ENCODE results near the gene TRPM2. TPM values are rescaled to one million over a fixed set of nuclear protein-coding genes. Genes with fewer than 3 reads are reported as not detected.

Gene TRPM2
- total RNA-seq, 4 donors from 2014 or later: 0.40 to 6.9 (median 2.5) TPM

DNA sequence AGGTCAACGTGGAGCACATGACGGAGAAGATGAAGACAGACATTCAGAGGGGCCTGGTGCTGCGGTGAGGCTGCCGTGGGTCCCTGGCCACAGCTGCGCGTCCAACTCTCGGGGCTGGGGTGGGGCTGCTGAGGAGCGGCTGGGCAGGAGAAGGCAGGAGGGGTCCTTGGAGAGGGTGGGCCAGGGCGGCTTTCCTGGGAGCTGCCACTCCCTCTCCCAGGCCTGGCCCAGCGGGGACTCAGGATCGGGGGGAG is 28.6 kb upstream of the TRPM2 start:
- Histone ChIP-seq H3K27me3 (no peaks in the 10 kb centered on the region), H3K4me1 (no peaks in the 10 kb centered on the region), H3K4me3 (no peak overlapping the region), H3K27ac (no peak overlapping the region), H3K36me3 (peaks cover 25 to 82% (median 47%) of the 10 kb centered on the region in 3 donors), H3K9me3 (no peaks in the 10 kb centered on the region)
- intact Hi-C loops (cut with DNase I): no loop called here
- no peak for DNase-seq
- no CpG with 5 or more reads among the region's 11 CpGs for WGBS, 2 donors
- TF ChIP-seq CTCF (IDR thresholded peaks at IDR 0.05) (no peak), POLR2A (IDR thresholded peaks at IDR 0.05) (no peak)

DNA sequence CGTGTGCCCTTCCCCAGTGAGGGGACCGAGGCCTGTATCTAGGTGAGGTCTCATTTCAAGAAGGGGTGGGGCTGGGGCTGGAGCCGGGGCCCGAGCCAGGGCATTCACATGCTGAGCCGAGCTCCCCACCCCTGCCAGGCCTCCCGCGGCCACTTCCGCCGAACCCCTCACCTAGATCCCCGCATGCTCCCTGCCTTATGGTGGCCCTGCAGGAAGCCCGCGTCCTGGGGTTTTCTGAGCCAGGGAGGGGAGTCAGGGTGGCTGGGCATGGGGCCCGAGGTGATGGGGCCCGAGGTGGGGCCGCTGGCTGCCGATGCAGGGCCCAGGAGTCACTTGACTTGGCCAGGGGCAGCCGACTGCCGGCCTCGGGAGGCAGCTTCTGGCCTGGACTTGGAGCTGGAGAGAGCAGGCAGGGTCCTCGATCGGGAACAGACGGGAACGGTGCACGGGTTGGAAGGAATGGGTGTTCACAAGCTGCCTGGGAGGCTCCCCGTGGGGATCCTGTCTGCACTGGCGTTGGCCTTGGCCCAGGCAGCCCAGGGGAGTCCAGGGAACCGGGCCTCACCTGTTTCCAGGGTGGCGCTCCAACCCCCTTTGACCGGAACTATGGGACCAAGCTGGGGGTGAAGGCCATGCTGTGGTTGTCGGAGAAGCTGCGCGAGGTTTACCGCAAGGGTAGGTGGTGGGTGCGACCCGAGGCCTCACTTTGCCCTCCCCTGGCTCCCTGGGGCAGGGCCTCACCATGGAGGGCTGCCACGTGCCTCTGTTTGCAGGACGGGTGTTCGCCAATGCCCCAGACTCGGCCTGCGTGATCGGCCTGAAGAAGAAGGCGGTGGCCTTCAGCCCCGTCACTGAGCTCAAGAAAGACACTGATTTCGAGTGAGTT is 27.8 kb upstream of the TRPM2 start:
- H3K27me3 ChIP-seq: no peaks in the 10 kb centered on the region
- intact Hi-C loops (cut with DNase I): no loop called here
- H3K36me3 ChIP-seq: peaks cover 22 to 73% (median 41%) of the 10 kb centered on the region in 3 donors
- TF ChIP-seq CTCF (IDR thresholded peaks at IDR 0.05): no peak
- no peak for TF ChIP-seq POLR2A (IDR thresholded peaks at IDR 0.05)
- H3K4me1 ChIP-seq: no peaks in the 10 kb centered on the region
- DNase-seq: no peak
- H3K9me3 ChIP-seq: no peaks in the 10 kb centered on the region
- 81 to 88% methylated on average over 4 to 8 of the region's 44 CpGs for WGBS, 2 donors
- no peak overlapping the region for H3K4me3 ChIP-seq
- H3K27ac ChIP-seq: no peak overlapping the region

GRCh38 chr21:44326272-44326647 is 27.2 kb upstream of the TRPM2 start:
- Histone ChIP-seq H3K36me3 (peaks cover 22 to 67% (median 41%) of the 10 kb centered on the region in 3 donors), H3K9me3 (no peaks in the 10 kb centered on the region), H3K4me1 (no peaks in the 10 kb centered on the region), H3K4me3 (no peak overlapping the region), H3K27ac (no peak overlapping the region), H3K27me3 (no peaks in the 10 kb centered on the region)
- no CpG with 5 or more reads among the region's 13 CpGs for WGBS, 2 donors
- intact Hi-C loops (cut with DNase I): no loop called here
- DNase-seq: no peak
- TF ChIP-seq CTCF (IDR thresholded peaks at IDR 0.05) (no peak), POLR2A (IDR thresholded peaks at IDR 0.05) (no peak)

- no peaks in the 10 kb centered on the region for H3K27me3 ChIP-seq
- 62% methylated on average over 3 of the region's 26 CpGs; no CpG with 5 or more reads in 1 of the 2 donors for WGBS, 2 donors
- H3K36me3 ChIP-seq: peaks cover 22 to 60% (median 40%) of the 10 kb centered on the region in 3 donors
- H3K4me1 ChIP-seq: no peaks in the 10 kb centered on the region
- H3K9me3 ChIP-seq: no peaks in the 10 kb centered on the region
- intact Hi-C loops (cut with DNase I): no loop called here
- no peak for TF ChIP-seq POLR2A (IDR thresholded peaks at IDR 0.05)
- TF ChIP-seq CTCF (IDR thresholded peaks at IDR 0.05): no peak
- H3K4me3 ChIP-seq: no peak overlapping the region
- no peak for DNase-seq
- no peak overlapping the region for H3K27ac ChIP-seq
Observed at GRCh38 chr21:44326716-44327602, 26.5 kb upstream of the TRPM2 start.

- 82 to 87% methylated on average over 3 to 8 of the region's 11 CpGs for WGBS, 2 donors
- peaks cover 15 to 57% (median 33%) of the 10 kb centered on the region in 3 donors for H3K36me3 ChIP-seq
- TF ChIP-seq CTCF (IDR thresholded peaks at IDR 0.05) (no peak), POLR2A (IDR thresholded peaks at IDR 0.05) (no peak)
- DNase-seq: no peak
- H3K27me3 ChIP-seq: no peaks in the 10 kb centered on the region
- H3K4me3 ChIP-seq: no peak overlapping the region
- no peak overlapping the region for H3K27ac ChIP-seq
- H3K4me1 ChIP-seq: no peaks in the 10 kb centered on the region
- H3K9me3 ChIP-seq: no peaks in the 10 kb centered on the region
- intact Hi-C loops (cut with DNase I): no loop called here
Observed at GRCh38 chr21:44327603-44327974, 25.8 kb upstream of the TRPM2 start.

Data from esophagus squamous epithelium (tissue), 5 donors.